GM12878 (cell line): Measurements from ENCODE around the gene SYNGR4. TPM values are rescaled to one million over a fixed set of nuclear protein-coding genes. Genes with fewer than 3 reads are reported as not detected.

Experiments
- CBFB ChIP-seq: IDR thresholded peaks from 2 replicates; pipeline ENCODE4 v1.6.1; 2016; ENCODE audit warnings: antibody characterized with exemption, low read depth
- E2F4 ChIP-seq: IDR thresholded peaks from 2 replicates; pipeline ENCODE4 v1.6.1; 2012; ENCODE audit warnings: low read depth, low read length, improper control_type of control experiment
- EP300 ChIP-seq, 2 experiments: fragments of 150-350 bp in 1 of 2; IDR thresholded peaks; 2 replicates each; pipeline ENCODE4 v1.6.1; 2011 to 2012; ENCODE audit warnings: low read depth in 2 of 2, low read length in 2 of 2, borderline replicate concordance in 1 of 2, improper control_type of control experiment in 1 of 2, inconsistent platforms in 1 of 2; ENCODE audit not compliant: control insufficient read depth in 1 of 2
- FOXM1 ChIP-seq: IDR thresholded peaks from 2 replicates; pipeline ENCODE4 v1.6.1; 2012; ENCODE audit warnings: low read depth, mild to moderate bottlenecking, inconsistent platforms, low read length, moderate library complexity
- HDAC2 ChIP-seq: fragments of 200-600 bp; sonication (generic); IDR thresholded peaks from 2 replicates; pipeline ENCODE4 v1.6.1; 2017
- MEF2B ChIP-seq: fragments of 450-650 bp; IDR thresholded peaks from 2 replicates; pipeline ENCODE4 v1.6.1; 2018; ENCODE audit warnings: mild to moderate bottlenecking, moderate library complexity; ENCODE audit not compliant: partially characterized antibody, poor library complexity, severe bottlenecking
- NFXL1 ChIP-seq: fragments of 450-650 bp; IDR thresholded peaks from 2 replicates; pipeline ENCODE4 v1.6.1; 2017; ENCODE audit warnings: antibody characterized with exemption, mild to moderate bottlenecking, borderline replicate concordance
- POLR2AphosphoS2 ChIP-seq: IDR thresholded peaks from 2 replicates; pipeline ENCODE4 v1.6.1; 2011; ENCODE audit warnings: low read depth, mild to moderate bottlenecking, low read length, improper control_type of control experiment, moderate library complexity
- POLR2AphosphoS5 ChIP-seq: IDR thresholded peaks from 2 replicates; pipeline ENCODE4 v1.6.1; 2011; ENCODE audit warnings: mild to moderate bottlenecking, low read length, inconsistent platforms
- RFX5 ChIP-seq: IDR thresholded peaks from 2 replicates; pipeline ENCODE4 v1.6.1; 2011; ENCODE audit warnings: low read depth, low read length, improper control_type of control experiment
- TARDBP ChIP-seq: IDR thresholded peaks from 2 replicates; pipeline ENCODE4 v1.6.1; 2016; ENCODE audit warnings: borderline replicate concordance
- ZNF207 ChIP-seq: fragments of 450-650 bp; IDR thresholded peaks from 2 replicates; pipeline ENCODE4 v1.6.1; 2014; ENCODE audit warnings: antibody characterized with exemption, mild to moderate bottlenecking, borderline replicate concordance
- ZNF24 ChIP-seq: fragments of 450-650 bp; IDR thresholded peaks from 2 replicates; pipeline ENCODE4 v1.6.1; 2017; ENCODE audit warnings: antibody characterized with exemption, mild to moderate bottlenecking
- polyA plus RNA-seq, 11 experiments: library from polyadenylated mRNA; depleted of rRNA in 4 of 11; unstranded in 6 of 11; stranded (reverse) in 5 of 11; fragments of >200 nt; fragmentation: Nextera tagmentation in 4 of 11; fragmentation: Illumina TruSeq in 1 of 11; extraction: Ambion mirVana in 4 of 11; extraction: Trizol in 1 of 11; gene quantifications; 1 replicate in 1 of 11; 2 replicates in 10 of 11; pipeline versions ENCODE4 v1.2.1 to v1.2.3, GENCODE V29; 2011 to 2016; ENCODE audit warnings: inconsistent platforms in 2 of 11, missing spikeins in 2 of 11, low read depth in 1 of 11
- total RNA-seq, 4 experiments: library from RNA; depleted of rRNA in 3 of 4; stranded (reverse); fragments of >200 nt in 3 of 4; fragmentation: Illumina TruSeq in 1 of 4; extraction: Trizol in 1 of 4; gene quantifications; 2 replicates each; pipeline versions ENCODE4 v1.2.1 to v1.2.3, GENCODE V29; 2013 to 2021
- TF ChIP-seq, protein P1 (sequence below): IDR thresholded peaks from 2 replicates; pipeline ENCODE4 v1.6.1; 2012; ENCODE audit warnings: improper control_type of control experiment, low read depth, low read length; ENCODE audit not compliant: insufficient replicate concordance
- TF ChIP-seq, protein P2 (sequence below): IDR thresholded peaks from 2 replicates; pipeline ENCODE4 v1.6.1; 2012; ENCODE audit warnings: low read depth, low read length, improper control_type of control experiment
- TF ChIP-seq, protein P3 (sequence below): fragments of 450-650 bp; IDR thresholded peaks from 2 replicates; pipeline ENCODE4 v1.6.1; 2018; ENCODE audit warnings: borderline replicate concordance, mild to moderate bottlenecking; ENCODE audit not compliant: partially characterized antibody
- TF ChIP-seq, protein P4 (sequence below): fragments of 450-650 bp; IDR thresholded peaks from 2 replicates; pipeline ENCODE4 v1.6.1; 2017; ENCODE audit warnings: antibody characterized with exemption, mild to moderate bottlenecking, moderate library complexity

Gene SYNGR4
- total and polyA plus RNA-seq, 10 of the 15 experiments (the other 5 are each of a cell fraction or from before 2014, with no cell fraction given), result 0.08 to 0.72 (median 0.17) TPM; not detected in 6

GRCh38 chr19:48419158-48419920 lies 55.2 kb downstream of the SYNGR4 start (continued):
- TF ChIP-seq, protein P1, sequence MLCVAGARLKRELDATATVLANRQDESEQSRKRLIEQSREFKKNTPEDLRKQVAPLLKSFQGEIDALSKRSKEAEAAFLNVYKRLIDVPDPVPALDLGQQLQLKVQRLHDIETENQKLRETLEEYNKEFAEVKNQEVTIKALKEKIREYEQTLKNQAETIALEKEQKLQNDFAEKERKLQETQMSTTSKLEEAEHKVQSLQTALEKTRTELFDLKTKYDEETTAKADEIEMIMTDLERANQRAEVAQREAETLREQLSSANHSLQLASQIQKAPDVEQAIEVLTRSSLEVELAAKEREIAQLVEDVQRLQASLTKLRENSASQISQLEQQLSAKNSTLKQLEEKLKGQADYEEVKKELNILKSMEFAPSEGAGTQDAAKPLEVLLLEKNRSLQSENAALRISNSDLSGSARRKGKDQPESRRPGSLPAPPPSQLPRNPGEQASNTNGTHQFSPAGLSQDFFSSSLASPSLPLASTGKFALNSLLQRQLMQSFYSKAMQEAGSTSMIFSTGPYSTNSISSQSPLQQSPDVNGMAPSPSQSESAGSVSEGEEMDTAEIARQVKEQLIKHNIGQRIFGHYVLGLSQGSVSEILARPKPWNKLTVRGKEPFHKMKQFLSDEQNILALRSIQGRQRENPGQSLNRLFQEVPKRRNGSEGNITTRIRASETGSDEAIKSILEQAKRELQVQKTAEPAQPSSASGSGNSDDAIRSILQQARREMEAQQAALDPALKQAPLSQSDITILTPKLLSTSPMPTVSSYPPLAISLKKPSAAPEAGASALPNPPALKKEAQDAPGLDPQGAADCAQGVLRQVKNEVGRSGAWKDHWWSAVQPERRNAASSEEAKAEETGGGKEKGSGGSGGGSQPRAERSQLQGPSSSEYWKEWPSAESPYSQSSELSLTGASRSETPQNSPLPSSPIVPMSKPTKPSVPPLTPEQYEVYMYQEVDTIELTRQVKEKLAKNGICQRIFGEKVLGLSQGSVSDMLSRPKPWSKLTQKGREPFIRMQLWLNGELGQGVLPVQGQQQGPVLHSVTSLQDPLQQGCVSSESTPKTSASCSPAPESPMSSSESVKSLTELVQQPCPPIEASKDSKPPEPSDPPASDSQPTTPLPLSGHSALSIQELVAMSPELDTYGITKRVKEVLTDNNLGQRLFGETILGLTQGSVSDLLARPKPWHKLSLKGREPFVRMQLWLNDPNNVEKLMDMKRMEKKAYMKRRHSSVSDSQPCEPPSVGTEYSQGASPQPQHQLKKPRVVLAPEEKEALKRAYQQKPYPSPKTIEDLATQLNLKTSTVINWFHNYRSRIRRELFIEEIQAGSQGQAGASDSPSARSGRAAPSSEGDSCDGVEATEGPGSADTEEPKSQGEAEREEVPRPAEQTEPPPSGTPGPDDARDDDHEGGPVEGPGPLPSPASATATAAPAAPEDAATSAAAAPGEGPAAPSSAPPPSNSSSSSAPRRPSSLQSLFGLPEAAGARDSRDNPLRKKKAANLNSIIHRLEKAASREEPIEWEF, result no peak
- TF ChIP-seq EP300 (IDR thresholded peaks at IDR 0.05; ENCODE audit: borderline replicate concordance in 1 of 2, control insufficient read depth in 1 of 2, low read depth in 2 of 2, low read length in 2 of 2) (0 out of 4 replicates have a peak, but pooled peaks of 1 of the 2 experiments have one; percentile 40), TARDBP (peak; percentile 97), POLR2AphosphoS2 (no peak), MEF2B (peak; percentile 71), HDAC2 (no peak), ZNF207 (peak; percentile 67; the same call in 1 of the 2 replicates), ZNF24 (no peak), CBFB (peak; percentile 79), POLR2AphosphoS5 (no peak), RFX5 (no peak), FOXM1 (no peak), E2F4 (no peak; the same call in 1 of the 2 replicates), NFXL1 (no peak)
- TF ChIP-seq, protein P2, sequence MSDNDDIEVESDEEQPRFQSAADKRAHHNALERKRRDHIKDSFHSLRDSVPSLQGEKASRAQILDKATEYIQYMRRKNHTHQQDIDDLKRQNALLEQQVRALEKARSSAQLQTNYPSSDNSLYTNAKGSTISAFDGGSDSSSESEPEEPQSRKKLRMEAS, result no peak
- TF ChIP-seq, protein P3, sequence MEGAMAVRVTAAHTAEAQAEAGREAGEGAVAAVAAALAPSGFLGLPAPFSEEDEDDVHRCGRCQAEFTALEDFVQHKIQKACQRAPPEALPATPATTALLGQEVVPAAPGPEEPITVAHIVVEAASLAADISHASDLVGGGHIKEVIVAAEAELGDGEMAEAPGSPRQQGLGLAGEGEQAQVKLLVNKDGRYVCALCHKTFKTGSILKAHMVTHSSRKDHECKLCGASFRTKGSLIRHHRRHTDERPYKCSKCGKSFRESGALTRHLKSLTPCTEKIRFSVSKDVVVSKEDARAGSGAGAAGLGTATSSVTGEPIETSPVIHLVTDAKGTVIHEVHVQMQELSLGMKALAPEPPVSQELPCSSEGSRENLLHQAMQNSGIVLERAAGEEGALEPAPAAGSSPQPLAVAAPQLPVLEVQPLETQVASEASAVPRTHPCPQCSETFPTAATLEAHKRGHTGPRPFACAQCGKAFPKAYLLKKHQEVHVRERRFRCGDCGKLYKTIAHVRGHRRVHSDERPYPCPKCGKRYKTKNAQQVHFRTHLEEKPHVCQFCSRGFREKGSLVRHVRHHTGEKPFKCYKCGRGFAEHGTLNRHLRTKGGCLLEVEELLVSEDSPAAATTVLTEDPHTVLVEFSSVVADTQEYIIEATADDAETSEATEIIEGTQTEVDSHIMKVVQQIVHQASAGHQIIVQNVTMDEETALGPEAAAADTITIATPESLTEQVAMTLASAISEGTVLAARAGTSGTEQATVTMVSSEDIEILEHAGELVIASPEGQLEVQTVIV, result no peak
- TF ChIP-seq, protein P4, sequence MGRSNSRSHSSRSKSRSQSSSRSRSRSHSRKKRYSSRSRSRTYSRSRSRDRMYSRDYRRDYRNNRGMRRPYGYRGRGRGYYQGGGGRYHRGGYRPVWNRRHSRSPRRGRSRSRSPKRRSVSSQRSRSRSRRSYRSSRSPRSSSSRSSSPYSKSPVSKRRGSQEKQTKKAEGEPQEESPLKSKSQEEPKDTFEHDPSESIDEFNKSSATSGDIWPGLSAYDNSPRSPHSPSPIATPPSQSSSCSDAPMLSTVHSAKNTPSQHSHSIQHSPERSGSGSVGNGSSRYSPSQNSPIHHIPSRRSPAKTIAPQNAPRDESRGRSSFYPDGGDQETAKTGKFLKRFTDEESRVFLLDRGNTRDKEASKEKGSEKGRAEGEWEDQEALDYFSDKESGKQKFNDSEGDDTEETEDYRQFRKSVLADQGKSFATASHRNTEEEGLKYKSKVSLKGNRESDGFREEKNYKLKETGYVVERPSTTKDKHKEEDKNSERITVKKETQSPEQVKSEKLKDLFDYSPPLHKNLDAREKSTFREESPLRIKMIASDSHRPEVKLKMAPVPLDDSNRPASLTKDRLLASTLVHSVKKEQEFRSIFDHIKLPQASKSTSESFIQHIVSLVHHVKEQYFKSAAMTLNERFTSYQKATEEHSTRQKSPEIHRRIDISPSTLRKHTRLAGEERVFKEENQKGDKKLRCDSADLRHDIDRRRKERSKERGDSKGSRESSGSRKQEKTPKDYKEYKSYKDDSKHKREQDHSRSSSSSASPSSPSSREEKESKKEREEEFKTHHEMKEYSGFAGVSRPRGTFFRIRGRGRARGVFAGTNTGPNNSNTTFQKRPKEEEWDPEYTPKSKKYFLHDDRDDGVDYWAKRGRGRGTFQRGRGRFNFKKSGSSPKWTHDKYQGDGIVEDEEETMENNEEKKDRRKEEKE, result no peak
